ENCODE data around the gene COA8. TPM values are rescaled to one million over a fixed set of nuclear protein-coding genes. Genes with fewer than 3 reads are reported as not detected.

Gene COA8
- total RNA-seq, 1 donor from 2014 or later = 17.2 TPM

DNA sequence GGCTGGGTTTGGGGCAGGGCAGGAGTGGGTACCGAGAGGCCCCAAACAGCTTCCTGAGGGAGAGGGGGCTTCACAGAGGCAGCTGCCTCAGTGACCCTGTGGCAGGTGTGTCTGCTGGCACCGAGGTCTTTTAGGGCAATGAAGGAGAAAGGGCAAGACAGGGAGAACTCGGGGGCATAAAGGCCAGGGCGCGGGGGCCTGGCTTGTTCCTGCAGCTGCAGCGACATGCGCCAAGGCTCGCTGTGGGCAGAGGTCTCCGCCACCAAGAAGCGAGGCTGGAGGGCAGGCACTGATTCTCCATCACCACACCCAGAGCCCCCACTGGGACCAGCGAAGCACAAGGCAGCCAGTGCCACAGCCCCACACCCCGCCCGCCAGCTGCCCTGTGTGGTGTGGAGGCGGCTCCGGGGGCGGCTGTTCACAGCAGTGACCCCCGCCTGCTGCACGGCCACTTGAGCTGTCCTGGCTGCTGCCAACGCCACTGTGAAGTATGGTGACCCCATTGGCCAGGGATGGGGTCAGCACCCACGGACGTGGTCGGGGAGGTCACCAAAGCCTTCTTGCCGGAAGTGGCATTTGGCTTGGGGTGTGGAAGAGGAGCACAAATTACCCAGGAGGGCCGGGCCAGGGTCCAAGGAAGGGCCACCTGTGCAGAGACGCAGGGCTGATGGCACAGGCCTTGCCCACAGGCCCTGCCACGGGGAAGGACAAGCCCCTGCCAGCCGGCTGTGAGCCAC lies 16.7 kb upstream of the COA8 start:
- H3K27ac ChIP-seq = no peak overlapping the region

DNA sequence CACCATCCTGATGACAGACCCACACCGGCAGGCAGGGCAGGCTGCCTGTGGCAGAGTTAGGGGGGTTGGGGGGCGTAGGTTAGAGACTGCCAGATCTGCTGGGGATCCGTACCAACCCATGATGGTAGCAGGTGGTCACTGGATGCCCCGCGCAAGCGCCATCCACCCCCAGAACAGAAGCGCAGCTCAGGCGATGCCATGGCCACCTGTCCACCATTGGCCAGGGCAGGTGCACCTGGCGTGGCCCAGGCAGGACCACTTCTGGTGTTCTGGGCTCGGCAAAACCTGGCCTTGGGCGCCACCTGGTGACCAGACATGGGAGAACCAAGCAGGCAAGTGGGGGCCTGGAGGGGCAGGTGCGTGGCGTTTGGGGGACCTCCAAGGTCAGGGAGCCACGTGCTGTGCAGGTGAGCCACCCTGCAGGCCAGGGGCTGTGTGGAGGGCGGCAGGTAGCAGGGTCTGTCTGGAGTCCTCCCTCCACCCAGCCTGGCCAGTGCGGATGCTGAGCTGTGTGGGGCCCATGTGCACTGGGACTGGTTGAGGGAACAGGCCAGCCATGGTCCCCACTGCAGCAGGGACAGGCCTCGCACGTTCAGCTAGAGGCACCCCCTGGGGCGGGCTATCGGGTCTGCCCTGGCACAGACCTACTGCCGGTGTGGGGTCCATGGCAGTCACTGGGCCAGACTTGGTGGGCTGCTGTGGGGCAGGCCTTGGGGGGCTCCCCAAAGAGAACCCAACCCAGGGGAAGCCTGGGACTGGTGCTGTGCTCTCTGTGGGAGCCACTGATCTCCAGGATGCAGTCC lies 15.9 kb upstream of the COA8 start:
- H3K27me3 ChIP-seq = no peaks in the 10 kb centered on the region
- DNase-seq (ENCODE audit: extremely low spot score in 2 of 2) = no peak
- TF ChIP-seq, protein P1, sequence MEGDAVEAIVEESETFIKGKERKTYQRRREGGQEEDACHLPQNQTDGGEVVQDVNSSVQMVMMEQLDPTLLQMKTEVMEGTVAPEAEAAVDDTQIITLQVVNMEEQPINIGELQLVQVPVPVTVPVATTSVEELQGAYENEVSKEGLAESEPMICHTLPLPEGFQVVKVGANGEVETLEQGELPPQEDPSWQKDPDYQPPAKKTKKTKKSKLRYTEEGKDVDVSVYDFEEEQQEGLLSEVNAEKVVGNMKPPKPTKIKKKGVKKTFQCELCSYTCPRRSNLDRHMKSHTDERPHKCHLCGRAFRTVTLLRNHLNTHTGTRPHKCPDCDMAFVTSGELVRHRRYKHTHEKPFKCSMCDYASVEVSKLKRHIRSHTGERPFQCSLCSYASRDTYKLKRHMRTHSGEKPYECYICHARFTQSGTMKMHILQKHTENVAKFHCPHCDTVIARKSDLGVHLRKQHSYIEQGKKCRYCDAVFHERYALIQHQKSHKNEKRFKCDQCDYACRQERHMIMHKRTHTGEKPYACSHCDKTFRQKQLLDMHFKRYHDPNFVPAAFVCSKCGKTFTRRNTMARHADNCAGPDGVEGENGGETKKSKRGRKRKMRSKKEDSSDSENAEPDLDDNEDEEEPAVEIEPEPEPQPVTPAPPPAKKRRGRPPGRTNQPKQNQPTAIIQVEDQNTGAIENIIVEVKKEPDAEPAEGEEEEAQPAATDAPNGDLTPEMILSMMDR (IDR thresholded peaks at IDR 0.05) = peak; percentile 95 to 98 (median 95)
- TF ChIP-seq POLR2A (IDR thresholded peaks at IDR 0.05) = no peak
- TF ChIP-seq POLR2AphosphoS5 (IDR thresholded peaks at IDR 0.05; ENCODE audit: insufficient read depth in 1 of 2, low read depth in 1 of 2) = peak in 1 of 2 donors; percentile 37
- peaks cover 68% of the 10 kb centered on the region for H3K4me1 ChIP-seq
- no peak overlapping the region for H3K27ac ChIP-seq
- H3K4me3 ChIP-seq = no peak overlapping the region
- intact Hi-C loops (cut with DNase I) = loop anchor here (5.0 kb wide), 1 partner anchor 45 kb away; no protein-coding TSS in a partner anchor
- H3K9me3 ChIP-seq = no peaks in the 10 kb centered on the region
- H3K36me3 ChIP-seq = no peaks in the 10 kb centered on the region

More for the DNA sequence above, 16.7 kb upstream of the COA8 start:
- DNase-seq (ENCODE audit: extremely low spot score in 2 of 2) = no peak
- Histone ChIP-seq H3K9me3 (no peaks in the 10 kb centered on the region), H3K4me3 (no peak overlapping the region), H3K27me3 (no peaks in the 10 kb centered on the region), H3K4me1 (peaks cover 68% of the 10 kb centered on the region), H3K36me3 (no peaks in the 10 kb centered on the region)
- intact Hi-C loops (cut with DNase I) = loop anchor here (5.0 kb wide), 1 partner anchor 44 kb away; no protein-coding TSS in a partner anchor
- TF ChIP-seq, protein P1 (IDR thresholded peaks at IDR 0.05) = no peak
- TF ChIP-seq POLR2AphosphoS5 (IDR thresholded peaks at IDR 0.05; ENCODE audit: insufficient read depth in 1 of 2, low read depth in 1 of 2) = no peak
- TF ChIP-seq POLR2A (IDR thresholded peaks at IDR 0.05) = no peak

DNA sequence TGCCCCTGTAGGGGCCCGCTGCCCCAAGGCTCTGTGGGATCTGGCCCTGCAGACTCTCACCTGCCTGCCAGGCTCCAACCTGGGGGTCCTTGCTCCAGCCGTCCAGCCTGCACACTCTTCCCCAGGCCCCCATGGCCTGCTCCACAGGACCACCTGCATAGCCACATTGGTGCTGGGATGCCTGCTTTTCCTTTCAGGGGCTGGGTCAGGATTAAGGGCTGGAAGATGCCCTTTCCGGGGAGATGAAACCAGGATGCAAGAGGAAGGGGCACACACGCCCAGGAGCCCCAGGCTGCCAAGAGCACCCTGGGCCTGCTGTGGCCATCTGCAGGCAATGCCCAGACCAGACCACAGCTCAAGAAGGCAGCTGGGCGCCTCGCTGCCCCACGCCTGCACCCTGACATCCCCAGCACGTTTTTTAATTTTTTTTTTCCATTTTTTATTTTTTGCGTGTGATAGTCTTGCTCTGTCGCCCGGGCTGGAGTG lies 15.3 kb upstream of the COA8 start:
- Histone ChIP-seq H3K36me3 (no peaks in the 10 kb centered on the region), H3K4me1 (peaks cover 68% of the 10 kb centered on the region), H3K9me3 (no peaks in the 10 kb centered on the region), H3K4me3 (no peak overlapping the region), H3K27ac (no peak overlapping the region), H3K27me3 (no peaks in the 10 kb centered on the region)
- TF ChIP-seq POLR2AphosphoS5 (IDR thresholded peaks at IDR 0.05; ENCODE audit: insufficient read depth in 1 of 2, low read depth in 1 of 2) (no peak), POLR2A (IDR thresholded peaks at IDR 0.05) (no peak)
- TF ChIP-seq, protein P1 (IDR thresholded peaks at IDR 0.05) = no peak
- intact Hi-C loops (cut with DNase I) = loop anchor here (5.0 kb wide), 1 partner anchor 45 kb away; no protein-coding TSS in a partner anchor
- DNase-seq (ENCODE audit: extremely low spot score in 2 of 2) = no peak

DNA sequence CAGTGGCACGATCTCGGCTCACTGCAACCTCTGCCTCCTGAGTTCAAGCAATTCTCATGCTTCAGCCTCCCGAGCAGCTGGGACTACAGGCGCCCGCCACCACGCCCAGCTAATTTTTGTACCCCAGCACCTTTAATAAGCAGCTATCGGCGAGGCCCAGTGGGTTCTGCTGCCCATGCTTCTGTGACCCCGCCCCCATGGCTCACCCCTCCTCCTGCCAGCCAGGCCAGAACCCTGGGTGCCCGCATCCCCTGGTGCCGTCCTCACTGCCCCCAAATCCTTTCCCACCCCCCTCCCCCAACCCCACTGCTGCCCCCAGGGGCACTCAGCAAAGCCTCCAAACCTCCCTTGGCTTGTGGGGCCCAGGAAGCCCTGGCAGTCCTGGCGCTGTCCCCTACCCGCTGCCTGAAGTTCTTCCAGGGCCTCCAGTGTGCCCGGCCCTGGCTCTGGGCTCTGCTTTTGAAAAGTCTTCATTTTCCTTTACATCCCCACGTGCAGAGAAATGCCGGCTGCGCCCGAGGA lies 14.8 kb upstream of the COA8 start:
- intact Hi-C loops (cut with DNase I) = loop anchor here (5.0 kb wide), 1 partner anchor 46 kb away; no protein-coding TSS in a partner anchor
- Histone ChIP-seq H3K27me3 (no peaks in the 10 kb centered on the region), H3K36me3 (no peaks in the 10 kb centered on the region), H3K4me3 (no peak overlapping the region), H3K27ac (no peak overlapping the region), H3K9me3 (no peaks in the 10 kb centered on the region), H3K4me1 (peaks cover 68% of the 10 kb centered on the region)
- TF ChIP-seq, protein P1 (IDR thresholded peaks at IDR 0.05) = no peak
- TF ChIP-seq POLR2A (IDR thresholded peaks at IDR 0.05) (no peak), POLR2AphosphoS5 (IDR thresholded peaks at IDR 0.05; ENCODE audit: insufficient read depth in 1 of 2, low read depth in 1 of 2) (no peak)
- DNase-seq (ENCODE audit: extremely low spot score in 2 of 2) = no peak

All from vagina (tissue), 2 donors.